Hepatocyte (in vitro differentiated cells): ENCODE results near the gene GBE1. TPM values are rescaled to one million over a fixed set of nuclear protein-coding genes. Genes with fewer than 3 reads are reported as not detected.

ENCODE experiments used
- DNase-seq: peaks from one replicate; pipeline ENCODE4 v3.0.0-alpha.2; 2016; ENCODE audit warnings: low spot score
- H2AFZ ChIP-seq: fragments of 200-600 bp; sonication (generic); 2 replicates; pipeline ENCODE4 v1.6.0; 2016; ENCODE audit warnings: antibody characterized with exemption, mild to moderate bottlenecking
- H3K27ac ChIP-seq: fragments of 200-600 bp; sonication (generic); 2 replicates; pipeline ENCODE4 v1.5.1; 2016; ENCODE audit warnings: mild to moderate bottlenecking
- H3K27me3 ChIP-seq: fragments of 200-600 bp; sonication (generic); 2 replicates; pipeline ENCODE4 v1.6.1; 2016
- H3K36me3 ChIP-seq: fragments of 200-600 bp; sonication (generic); replicated peaks from 2 replicates; pipeline ENCODE4 v1.5.1; 2016; ENCODE audit warnings: low read depth; ENCODE audit not compliant: insufficient read depth
- H3K4me1 ChIP-seq: fragments of 200-600 bp; sonication (generic); 2 replicates; pipeline ENCODE4 v1.5.1; 2016; ENCODE audit warnings: mild to moderate bottlenecking, moderate library complexity; ENCODE audit not compliant: insufficient read depth
- H3K4me2 ChIP-seq: fragments of 200-600 bp; sonication (generic); 2 replicates; pipeline ENCODE4 v1.6.0; 2016
- H3K4me3 ChIP-seq: fragments of 200-600 bp; sonication (generic); 2 replicates; pipeline ENCODE4 v1.5.1; 2016; ENCODE audit warnings: mild to moderate bottlenecking
- H3K79me2 ChIP-seq: fragments of 200-600 bp; sonication (generic); 2 replicates; pipeline ENCODE4 v1.6.0; 2017; ENCODE audit warnings: mild to moderate bottlenecking
- H3K9me2 ChIP-seq: fragments of 200-600 bp; sonication (generic); replicated peaks from 2 replicates; pipeline ENCODE4 v1.6.0; 2017; ENCODE audit warnings: mild to moderate bottlenecking; ENCODE audit not compliant: insufficient read depth
- H3K9me3 ChIP-seq: fragments of 200-600 bp; sonication (generic); 2 replicates; pipeline ENCODE4 v1.5.1; 2016; ENCODE audit warnings: low read depth, mild to moderate bottlenecking
- H4K20me1 ChIP-seq: fragments of 200-600 bp; sonication (generic); 2 replicates; pipeline ENCODE4 v1.6.0; 2016; ENCODE audit warnings: mild to moderate bottlenecking; ENCODE audit not compliant: insufficient read depth, poor library complexity, severe bottlenecking
- CTCF ChIP-seq: fragments of 200-600 bp; sonication (generic); IDR thresholded peaks from 2 replicates; pipeline ENCODE4 v1.5.1; 2016; ENCODE audit warnings: antibody characterized with exemption, mild to moderate bottlenecking; ENCODE audit not compliant: poor library complexity
- EZH2 ChIP-seq: fragments of 200-600 bp; sonication (generic); IDR thresholded peaks from 2 replicates; pipeline ENCODE4 v1.6.1; 2016; ENCODE audit warnings: antibody characterized with exemption, mild to moderate bottlenecking, borderline replicate concordance
- EZH2phosphoT487 ChIP-seq: fragments of 200-600 bp; sonication (generic); IDR thresholded peaks from one replicate; pipeline ENCODE4 v1.6.1; 2018; ENCODE audit warnings: antibody characterized with exemption, mild to moderate bottlenecking, low read depth, moderate library complexity; ENCODE audit not compliant: unreplicated experiment, severe bottlenecking
- WGBS: methylation state at CpG from one replicate; pipeline ENCODE4 v1.1.6; 2016; ENCODE audit warnings: low lambda C conversion rate; ENCODE audit errors: missing lambda C conversion rate; 5-methylcytosine and 5-hydroxymethylcytosine counted together
- polyA plus RNA-seq: library from polyadenylated mRNA; unstranded; fragments of >200 nt; fragmentation: Nextera tagmentation; extraction: Ambion mirVana; gene quantifications from 2 replicates; pipeline ENCODE4 v1.2.1, GENCODE V29; 2016
- total RNA-seq: library from RNA; depleted of rRNA; stranded (reverse); fragments of >200 nt; gene quantifications from 2 replicates; pipeline ENCODE4 v1.2.3, GENCODE V29; 2014

GBE1 gene
- total and polyA plus RNA-seq, 2 experiments from 2014 or later, result 15.6 to 25.8 TPM

GRCh38 chr3:81472600-81473362 is 288.7 kb downstream of the GBE1 start:
- Histone ChIP-seq H4K20me1 (no peaks in the 10 kb centered on the region), H3K4me3 (no peak overlapping the region), H2AFZ (no peak overlapping the region), H3K27me3 (no peaks in the 10 kb centered on the region), H3K4me1 (no peaks in the 10 kb centered on the region), H3K36me3 (no peaks in the 10 kb centered on the region), H3K9me2 (no peaks in the 10 kb centered on the region), H3K4me2 (no peak overlapping the region), H3K27ac (no peak overlapping the region), H3K79me2 (no peaks in the 10 kb centered on the region), H3K9me3 (no peaks in the 10 kb centered on the region)
- no peak for DNase-seq
- TF ChIP-seq CTCF (no peak), EZH2 (no peak), EZH2phosphoT487 (no peak)
- WGBS, result 65% methylated on average over 6 of the region's 6 CpGs

GRCh38 chr3:81470524-81471278 is 290.7 kb downstream of the GBE1 start:
- Histone ChIP-seq H4K20me1 (no peaks in the 10 kb centered on the region), H2AFZ (no peak overlapping the region), H3K4me3 (no peak overlapping the region), H3K27ac (no peak overlapping the region), H3K36me3 (no peaks in the 10 kb centered on the region), H3K9me3 (no peaks in the 10 kb centered on the region), H3K4me1 (no peaks in the 10 kb centered on the region), H3K79me2 (no peaks in the 10 kb centered on the region), H3K27me3 (no peaks in the 10 kb centered on the region), H3K4me2 (no peak overlapping the region), H3K9me2 (no peaks in the 10 kb centered on the region)
- no peak for DNase-seq
- no peak for TF ChIP-seq EZH2
- no peak for TF ChIP-seq EZH2phosphoT487
- WGBS, result 83% methylated on average over 3 of the region's 3 CpGs

- Histone ChIP-seq H3K36me3 (no peaks in the 10 kb centered on the region), H3K4me2 (no peak overlapping the region), H3K4me3 (no peak overlapping the region), H3K9me2 (no peaks in the 10 kb centered on the region), H3K4me1 (no peaks in the 10 kb centered on the region), H4K20me1 (no peaks in the 10 kb centered on the region), H3K27ac (no peak overlapping the region), H3K9me3 (no peaks in the 10 kb centered on the region), H3K27me3 (no peaks in the 10 kb centered on the region), H3K79me2 (no peaks in the 10 kb centered on the region), H2AFZ (no peak overlapping the region)
- DNase-seq, result no peak
- 72% methylated on average over 3 of the region's 3 CpGs for WGBS
- TF ChIP-seq EZH2phosphoT487 (no peak), EZH2 (no peak), CTCF (no peak)
Measured at GRCh38 chr3:81468391-81468790, 293.1 kb downstream of the GBE1 start.

- no peak overlapping the region for H3K27ac ChIP-seq
- no peak for DNase-seq
- TF ChIP-seq CTCF (no peak), EZH2 (no peak), EZH2phosphoT487 (no peak)
- no peak overlapping the region for H3K4me3 ChIP-seq
- H2AFZ ChIP-seq, result no peak overlapping the region
- no peaks in the 10 kb centered on the region for H4K20me1 ChIP-seq
- H3K4me1 ChIP-seq, result no peaks in the 10 kb centered on the region
- H3K9me3 ChIP-seq, result no peaks in the 10 kb centered on the region
- 86% methylated on average over 1 of the region's 1 CpG for WGBS
- H3K9me2 ChIP-seq, result no peaks in the 10 kb centered on the region
- no peaks in the 10 kb centered on the region for H3K36me3 ChIP-seq
- H3K4me2 ChIP-seq, result no peak overlapping the region
- H3K79me2 ChIP-seq, result no peaks in the 10 kb centered on the region
- no peaks in the 10 kb centered on the region for H3K27me3 ChIP-seq
Measured at GRCh38 chr3:81466201-81466560, 295.3 kb downstream of the GBE1 start.
